ENCODE measurements around the gene FDX1. TPM values are rescaled to one million over a fixed set of nuclear protein-coding genes. Genes with fewer than 3 reads are reported as not detected.

The FDX1 gene
- total RNA-seq, 6 experiments from 2014 or later, result 7.3 to 10.3 (median 9.5) TPM

DNA sequence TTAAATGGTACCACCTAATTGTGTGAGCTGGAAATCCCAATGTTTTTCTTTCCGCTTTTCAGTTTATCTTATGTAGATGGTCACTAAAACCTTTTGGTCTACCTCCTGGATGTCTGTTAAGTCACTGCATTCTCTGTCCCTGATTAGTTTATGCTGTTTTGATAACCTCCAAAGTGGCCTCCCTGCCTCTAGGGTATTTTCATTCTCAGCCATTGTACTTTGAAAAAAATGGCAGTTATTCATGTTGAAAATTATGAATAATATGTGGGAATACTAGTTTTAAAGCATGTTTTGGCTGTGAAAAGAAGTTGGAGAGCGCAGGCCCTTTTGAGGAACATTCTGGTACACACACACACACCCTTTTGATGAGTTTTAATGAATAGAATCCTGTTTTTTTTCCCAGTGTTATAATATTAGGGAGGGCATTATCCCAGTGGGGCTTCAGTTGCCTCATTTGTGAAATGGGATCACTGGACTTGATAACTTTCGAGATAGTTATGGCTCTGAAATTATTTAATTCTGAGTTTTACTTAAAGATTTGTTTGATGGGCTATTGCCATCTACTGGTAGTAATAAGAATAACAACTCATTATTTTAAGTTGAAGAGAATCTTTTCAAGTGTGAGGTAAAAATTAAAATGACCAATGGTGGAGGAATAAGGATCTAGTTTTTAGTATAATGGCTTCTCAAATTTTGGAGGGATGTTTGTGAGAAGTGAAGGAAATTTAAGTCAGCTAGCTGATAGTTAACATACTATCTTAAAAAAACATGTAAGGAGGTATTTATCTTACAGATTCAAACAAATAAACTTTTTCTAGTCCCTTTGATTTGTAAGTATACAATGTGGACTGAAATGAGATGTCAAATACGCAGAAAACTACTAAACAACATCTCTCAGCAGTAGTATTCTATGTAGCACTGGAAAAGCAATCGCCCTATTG is 3.9 kb downstream of the FDX1 start:
- H3K36me3 Mint-ChIP-seq (ENCODE audit: low read depth), result peaks cover 2% of the 10 kb centered on the region; the same call in 1 of the 2 replicates
- H3K27me3 Mint-ChIP-seq (ENCODE audit: insufficient read depth), result peaks cover 2% of the 10 kb centered on the region
- peaks cover 42% of the 10 kb centered on the region for H3K4me1 Mint-ChIP-seq (ENCODE audit: low read depth)
- no peak overlapping the region; the same call in 1 of the 2 replicates for H3K4me3 Mint-ChIP-seq
- DNase-seq, result no peak
- peak overlapping the region; percentile 6; the same call in 1 of the 2 replicates for H3K27ac Mint-ChIP-seq
- TF ChIP-seq, protein P1, sequence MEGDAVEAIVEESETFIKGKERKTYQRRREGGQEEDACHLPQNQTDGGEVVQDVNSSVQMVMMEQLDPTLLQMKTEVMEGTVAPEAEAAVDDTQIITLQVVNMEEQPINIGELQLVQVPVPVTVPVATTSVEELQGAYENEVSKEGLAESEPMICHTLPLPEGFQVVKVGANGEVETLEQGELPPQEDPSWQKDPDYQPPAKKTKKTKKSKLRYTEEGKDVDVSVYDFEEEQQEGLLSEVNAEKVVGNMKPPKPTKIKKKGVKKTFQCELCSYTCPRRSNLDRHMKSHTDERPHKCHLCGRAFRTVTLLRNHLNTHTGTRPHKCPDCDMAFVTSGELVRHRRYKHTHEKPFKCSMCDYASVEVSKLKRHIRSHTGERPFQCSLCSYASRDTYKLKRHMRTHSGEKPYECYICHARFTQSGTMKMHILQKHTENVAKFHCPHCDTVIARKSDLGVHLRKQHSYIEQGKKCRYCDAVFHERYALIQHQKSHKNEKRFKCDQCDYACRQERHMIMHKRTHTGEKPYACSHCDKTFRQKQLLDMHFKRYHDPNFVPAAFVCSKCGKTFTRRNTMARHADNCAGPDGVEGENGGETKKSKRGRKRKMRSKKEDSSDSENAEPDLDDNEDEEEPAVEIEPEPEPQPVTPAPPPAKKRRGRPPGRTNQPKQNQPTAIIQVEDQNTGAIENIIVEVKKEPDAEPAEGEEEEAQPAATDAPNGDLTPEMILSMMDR (IDR thresholded peaks at IDR 0.05), result peak; percentile 85
- H3K9me3 Mint-ChIP-seq, result no peaks in the 10 kb centered on the region

DNA sequence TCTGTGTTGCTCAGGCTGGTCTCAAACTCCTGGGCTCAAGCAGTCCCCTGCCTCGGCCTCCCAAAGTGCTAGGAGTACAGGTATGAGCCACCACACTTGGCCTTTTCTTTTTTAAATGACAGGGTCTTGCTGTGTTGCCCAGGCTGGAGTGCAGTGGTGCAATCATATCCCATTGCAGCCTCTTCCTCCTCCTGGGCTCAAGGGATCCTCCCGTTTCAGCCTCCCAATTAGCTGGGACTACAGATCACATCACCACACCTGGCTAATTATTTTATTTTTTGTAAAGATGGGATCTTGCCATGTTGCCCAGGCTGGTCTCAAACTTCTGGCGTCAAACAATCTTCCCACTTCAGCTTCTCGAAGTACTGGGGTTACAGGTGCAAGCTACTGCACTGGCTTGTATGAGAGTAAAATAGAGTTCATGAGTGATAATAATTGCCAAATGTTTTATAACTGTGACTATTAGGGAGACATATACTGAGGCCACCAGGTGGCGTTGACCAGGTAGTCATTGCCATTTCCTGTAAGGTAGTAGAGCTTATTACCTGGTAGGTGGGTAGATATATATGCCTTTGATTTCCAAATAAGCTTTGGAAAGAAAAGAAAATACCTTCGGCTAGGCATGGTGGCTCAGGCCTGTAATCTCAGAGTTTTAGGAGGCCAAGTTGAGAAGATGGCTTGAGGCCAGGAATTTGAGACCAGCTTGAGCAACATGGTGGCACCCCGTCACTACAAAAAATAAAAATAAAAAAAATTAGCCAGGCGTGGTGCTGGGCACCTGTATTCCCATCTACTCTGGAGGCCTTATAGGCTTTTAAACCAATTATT is 5.4 kb downstream of the FDX1 start:
- Mint-ChIP-seq H3K27me3 (ENCODE audit: insufficient read depth) (peaks cover 2% of the 10 kb centered on the region), H3K27ac (no peak overlapping the region), H3K36me3 (ENCODE audit: low read depth) (peaks cover 15% of the 10 kb centered on the region), H3K9me3 (no peaks in the 10 kb centered on the region), H3K4me1 (ENCODE audit: low read depth) (peaks cover 42% of the 10 kb centered on the region), H3K4me3 (no peak overlapping the region)
- no peak for DNase-seq
- TF ChIP-seq, protein P1 (IDR thresholded peaks at IDR 0.05), result peak; percentile 67

DNA sequence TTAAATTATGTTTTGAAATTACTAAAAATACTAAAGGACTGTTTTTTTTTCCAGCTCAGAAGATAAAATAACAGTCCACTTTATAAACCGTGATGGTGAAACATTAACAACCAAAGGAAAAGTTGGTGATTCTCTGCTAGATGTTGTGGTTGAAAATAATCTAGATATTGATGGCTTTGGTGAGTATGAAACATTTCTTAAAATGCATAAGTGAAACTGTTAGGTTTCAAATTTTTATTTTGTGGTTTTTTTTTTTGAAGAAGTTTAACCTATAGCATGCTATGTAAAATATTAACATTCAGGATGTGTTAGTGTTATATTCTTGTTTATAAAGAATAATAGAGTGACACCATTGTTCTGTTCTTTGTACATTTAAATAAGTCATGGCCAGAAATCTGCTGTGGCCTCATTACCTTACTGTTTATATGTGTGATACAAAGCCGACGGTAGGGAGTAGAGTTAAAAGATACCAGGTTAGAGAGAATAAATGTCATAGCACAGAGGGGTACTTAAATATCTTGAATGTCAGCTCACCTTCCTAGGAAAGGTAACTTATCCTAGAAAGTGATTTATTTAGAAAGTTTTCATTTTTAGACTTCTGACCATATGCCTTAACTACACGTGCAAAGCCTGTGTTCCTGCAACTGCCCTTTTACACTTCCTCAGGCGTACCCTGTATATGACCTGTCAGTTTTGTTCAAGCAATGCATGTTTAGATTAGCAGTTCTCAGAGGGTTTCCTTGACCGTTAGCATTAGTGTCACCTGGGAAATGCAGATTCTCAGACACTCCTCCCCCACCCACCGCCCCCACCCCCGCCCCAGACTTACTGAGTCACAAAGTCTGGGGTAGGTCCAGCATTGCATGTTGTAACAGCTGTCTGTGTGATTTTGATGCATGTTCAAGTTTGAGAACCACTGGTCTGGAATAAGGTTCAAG is 6.3 kb downstream of the FDX1 start:
- Mint-ChIP-seq H3K9me3 (0 out of 2 replicates have a peak, but pooled peaks cover 5% of the 10 kb centered on the region), H3K27me3 (ENCODE audit: insufficient read depth) (peaks cover 2% of the 10 kb centered on the region), H3K4me1 (ENCODE audit: low read depth) (peaks cover 39% of the 10 kb centered on the region), H3K36me3 (ENCODE audit: low read depth) (peaks cover 24% of the 10 kb centered on the region), H3K27ac (no peak overlapping the region), H3K4me3 (no peak overlapping the region)
- TF ChIP-seq, protein P1 (IDR thresholded peaks at IDR 0.05), result no peak
- no peak for DNase-seq

DNA sequence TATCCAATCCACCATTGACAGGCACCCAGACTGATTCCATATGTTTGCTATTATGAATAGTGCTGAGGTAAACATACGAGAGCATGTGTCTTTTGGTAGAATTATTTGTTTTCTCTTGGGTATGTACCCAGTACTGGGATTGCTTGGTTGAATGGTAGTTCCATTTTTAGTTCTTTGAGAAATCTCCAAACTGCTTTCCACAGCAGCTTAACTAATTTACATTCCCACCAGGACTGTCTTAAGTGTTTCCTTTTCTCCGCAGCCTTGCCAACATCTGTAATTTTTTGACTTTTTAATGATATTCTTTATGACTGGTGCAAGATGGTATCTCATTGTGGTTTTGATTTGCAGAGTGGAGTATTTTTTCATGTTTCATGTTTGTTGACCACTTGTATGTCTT is 8.3 kb downstream of the FDX1 start:
- no peaks in the 10 kb centered on the region for H3K27me3 Mint-ChIP-seq (ENCODE audit: insufficient read depth)
- no peak for DNase-seq
- H3K36me3 Mint-ChIP-seq (ENCODE audit: low read depth), result peaks cover 30% of the 10 kb centered on the region
- 0 out of 2 replicates have a peak, but pooled peaks cover 7% of the 10 kb centered on the region for H3K9me3 Mint-ChIP-seq
- H3K4me3 Mint-ChIP-seq, result no peak overlapping the region
- H3K27ac Mint-ChIP-seq, result no peak overlapping the region; the same call in 1 of the 2 replicates
- peaks cover 19% of the 10 kb centered on the region for H3K4me1 Mint-ChIP-seq (ENCODE audit: low read depth)
- TF ChIP-seq, protein P1 (IDR thresholded peaks at IDR 0.05), result no peak
